WTC11 (cell line): ENCODE data around the gene MAP6. TPM values are rescaled to one million over a fixed set of nuclear protein-coding genes. Genes with fewer than 3 reads are reported as not detected.

Source experiments
- ATAC-seq: fragments of 200-7000 bp; cut with Tn5 transposase; 2 replicates; pipeline ENCODE4 v1.10.0; 2021; ENCODE audit warnings: mild to moderate bottlenecking, moderate library complexity
- CTCF ChIA-PET: fragments of 300-600 bp; sonication (Branson Sonifier 250); formaldehyde crosslinking; loops from one replicate; lab custom pipeline; 2021; ENCODE audit warnings: antibody characterized with exemption; lab: Charles Lee
- POLR2A ChIA-PET: fragments of 350-600 bp; sonication (Branson Sonifier 250); formaldehyde crosslinking; loops from one replicate; lab custom pipeline; 2021; ENCODE audit warnings: antibody characterized with exemption; lab: Charles Lee
- DNase-seq: peaks from one replicate; pipeline ENCODE4 v3.0.0; 2021; ENCODE audit warnings: low spot score
- H3K27ac Mint-ChIP-seq: 2 replicates; pipeline ENCODE4 v1.8.0; 2021; ENCODE audit warnings: mixed read lengths
- H3K27me3 Mint-ChIP-seq: 2 replicates; pipeline ENCODE4 v1.8.0; 2021; ENCODE audit warnings: low read depth, mild to moderate bottlenecking, moderate library complexity, mixed read lengths
- H3K36me3 Mint-ChIP-seq: 2 replicates; pipeline ENCODE4 v1.8.0; 2021; ENCODE audit warnings: mixed read lengths
- H3K4me1 Mint-ChIP-seq: 2 replicates; pipeline ENCODE4 v1.8.0; 2022; ENCODE audit warnings: mixed read lengths
- H3K4me3 Mint-ChIP-seq: 2 replicates; pipeline ENCODE4 v1.8.0; 2021; ENCODE audit warnings: mild to moderate bottlenecking, moderate library complexity, mixed read lengths
- H3K9me3 Mint-ChIP-seq: 2 replicates; pipeline ENCODE4 v1.8.0; 2021; ENCODE audit warnings: mixed read lengths
- ATF3 ChIP-seq: sonication (generic); formaldehyde crosslinking; conservative IDR thresholded peaks from 2 replicates; pipeline ENCODE4 v1.8.1; 2022; ENCODE audit warnings: mild to moderate bottlenecking, missing genetic modification reagents
- CBFB ChIP-seq: sonication (generic); formaldehyde crosslinking; IDR thresholded peaks from 2 replicates; pipeline ENCODE4 v1.8.1; 2022; ENCODE audit warnings: mild to moderate bottlenecking, low read depth, missing genetic modification reagents
- ETV6 ChIP-seq: sonication (generic); formaldehyde crosslinking; IDR thresholded peaks from 2 replicates; pipeline ENCODE4 v1.8.1; 2022; ENCODE audit warnings: mild to moderate bottlenecking, missing genetic modification reagents
- FOXK1 ChIP-seq: sonication (generic); formaldehyde crosslinking; IDR thresholded peaks from 2 replicates; pipeline ENCODE4 v1.8.0; 2022; ENCODE audit warnings: mild to moderate bottlenecking, moderate library complexity, missing genetic modification reagents
- GRHL2 ChIP-seq: fragments of 250-450 bp; sonication (Bioruptor Pico); IDR thresholded peaks from 2 replicates; pipeline ENCODE4 v1.8.0; 2022; ENCODE audit warnings: mild to moderate bottlenecking, moderate library complexity; ENCODE audit not compliant: insufficient replicate concordance, severe bottlenecking
- HMGA2 ChIP-seq: fragments of 250-450 bp; sonication (Bioruptor Pico); IDR thresholded peaks from 2 replicates; pipeline ENCODE4 v1.4.0; 2021; ENCODE audit warnings: mild to moderate bottlenecking, moderate library complexity
- JUN ChIP-seq: sonication (generic); formaldehyde crosslinking; IDR thresholded peaks from 2 replicates; pipeline ENCODE4 v1.8.0; 2023; ENCODE audit warnings: mild to moderate bottlenecking, missing genetic modification reagents
- NFYB ChIP-seq: sonication (generic); formaldehyde crosslinking; conservative IDR thresholded peaks from 2 replicates; pipeline ENCODE4 v1.8.0; 2022; ENCODE audit warnings: low read depth, missing genetic modification reagents
- RELA ChIP-seq: sonication (generic); formaldehyde crosslinking; IDR thresholded peaks from 2 replicates; pipeline ENCODE4 v1.8.1; 2022; ENCODE audit warnings: missing genetic modification reagents, mild to moderate bottlenecking, borderline replicate concordance
- TEAD4 ChIP-seq: sonication (generic); formaldehyde crosslinking; IDR thresholded peaks from 2 replicates; pipeline ENCODE4 v1.8.0; 2022; ENCODE audit warnings: mild to moderate bottlenecking, missing genetic modification reagents
- USF1 ChIP-seq: sonication (generic); formaldehyde crosslinking; IDR thresholded peaks from 2 replicates; pipeline ENCODE4 v1.8.0; 2022; ENCODE audit warnings: mild to moderate bottlenecking, missing genetic modification reagents
- USF2 ChIP-seq: sonication (generic); formaldehyde crosslinking; IDR thresholded peaks from 2 replicates; pipeline ENCODE4 v1.8.1; 2023; ENCODE audit warnings: mild to moderate bottlenecking, missing genetic modification reagents, moderate library complexity
- ZNF219 ChIP-seq: sonication (generic); formaldehyde crosslinking; IDR thresholded peaks from 2 replicates; pipeline ENCODE4 v1.8.0; 2023; ENCODE audit warnings: missing genetic modification reagents, mild to moderate bottlenecking, borderline replicate concordance
- ZNF232 ChIP-seq: sonication (generic); formaldehyde crosslinking; IDR thresholded peaks from 2 replicates; pipeline ENCODE4 v1.8.0; 2022; ENCODE audit warnings: mild to moderate bottlenecking, missing genetic modification reagents
- ZNF281 ChIP-seq: sonication (generic); formaldehyde crosslinking; IDR thresholded peaks from 2 replicates; pipeline ENCODE4 v1.8.0; 2023; ENCODE audit warnings: mild to moderate bottlenecking, missing genetic modification reagents
- ZNF423 ChIP-seq: fragments of 250-450 bp; sonication (Bioruptor Pico); IDR thresholded peaks from 2 replicates; pipeline ENCODE4 v2.1.2; 2022; ENCODE audit warnings: mild to moderate bottlenecking, moderate library complexity
- ZNF425 ChIP-seq: fragments of 250-450 bp; sonication (Bioruptor Pico); conservative IDR thresholded peaks from 2 replicates; pipeline ENCODE4 v1.9.0; 2021; ENCODE audit warnings: mild to moderate bottlenecking
- ZSCAN18 ChIP-seq: fragments of 250-450 bp; sonication (Bioruptor Pico); IDR thresholded peaks from 2 replicates; pipeline ENCODE4 v2.1.2; 2022; ENCODE audit warnings: mild to moderate bottlenecking, moderate library complexity
- total RNA-seq: library from RNA; stranded (reverse); gene quantifications from 3 replicates; pipeline ENCODE4 v1.2.3, GENCODE V29; 2021

The MAP6 gene
- total RNA-seq, 1 experiment from 2014 or later, result 0.90 TPM

GRCh38 chr11:75579841-75580240 is 89.0 kb downstream of the MAP6 start:
- ATAC-seq, result no peak
- H3K27ac Mint-ChIP-seq, result no peak overlapping the region
- H3K27me3 Mint-ChIP-seq, result peaks cover 14% of the 10 kb centered on the region
- peaks cover 35% of the 10 kb centered on the region for H3K4me1 Mint-ChIP-seq
- TF ChIP-seq ZNF423 (no peak), HMGA2 (CRISPR knock-in tag) (no peak), USF1 (CRISPR knock-in tag) (no peak), JUN (no peak), ZNF219 (CRISPR knock-in tag) (no peak), FOXK1 (no peak), GRHL2 (CRISPR knock-in tag) (no peak), RELA (CRISPR knock-in tag) (no peak), NFYB (no peak), TEAD4 (CRISPR knock-in tag) (no peak), CBFB (CRISPR knock-in tag) (no peak), USF2 (CRISPR knock-in tag) (no peak), ZSCAN18 (CRISPR knock-in tag) (no peak), ZNF425 (no peak)
- no peak for DNase-seq
- CTCF ChIA-PET, result interaction anchor here (1.5 kb wide), 1 partner anchor 18 kb away, joined by 5 read pairs; no protein-coding TSS in a partner anchor
- H3K4me3 Mint-ChIP-seq, result no peak overlapping the region
- POLR2A ChIA-PET, result no interaction called here
- no peaks in the 10 kb centered on the region for H3K36me3 Mint-ChIP-seq
- H3K9me3 Mint-ChIP-seq, result 0 out of 2 replicates have a peak, but pooled peaks cover 3% of the 10 kb centered on the region

GRCh38 chr11:75578977-75579376 is 89.9 kb downstream of the MAP6 start:
- Mint-ChIP-seq H3K27me3 (peaks cover 14% of the 10 kb centered on the region), H3K9me3 (0 out of 2 replicates have a peak, but pooled peaks cover 3% of the 10 kb centered on the region), H3K36me3 (no peaks in the 10 kb centered on the region), H3K4me3 (no peak overlapping the region), H3K27ac (no peak overlapping the region), H3K4me1 (peaks cover 28% of the 10 kb centered on the region)
- POLR2A ChIA-PET, result interaction anchor here (0.6 kb wide), 1 partner anchor 1249 kb away, joined by 4 read pairs; no protein-coding TSS in a partner anchor
- no peak for TF ChIP-seq RELA (CRISPR knock-in tag)
- no peak for TF ChIP-seq JUN
- no peak for TF ChIP-seq ETV6
- TF ChIP-seq ZNF281 (CRISPR knock-in tag), result no peak
- no peak for TF ChIP-seq HMGA2 (CRISPR knock-in tag)
- no peak for TF ChIP-seq ATF3
- TF ChIP-seq ZNF232 (CRISPR knock-in tag), result no peak
- CTCF ChIA-PET, result interaction anchor here (1.5 kb wide), 1 partner anchor 19 kb away, joined by 5 read pairs; no protein-coding TSS in a partner anchor
- DNase-seq (no peak), ATAC-seq (no peak)
